ENCODE measurements around the gene ERG.

Gene ERG

GRCh38 chr21:38388203-38388602 is 110.1 kb downstream of the ERG start:
- no peak for DNase-seq

- DNase-seq, result no peak
Measured at GRCh38 chr21:38386967-38387366, 111.3 kb downstream of the ERG start.

GRCh38 chr21:38385427-38386175 is 112.7 kb downstream of the ERG start:
- no peak for DNase-seq

- DNase-seq, result no peak
Measured at GRCh38 chr21:38384675-38385426, 113.4 kb downstream of the ERG start.

GRCh38 chr21:38384238-38384560 is 114.1 kb downstream of the ERG start:
- DNase-seq, result no peak

- DNase-seq, result no peak
Measured at GRCh38 chr21:38383411-38384237, 114.7 kb downstream of the ERG start.

- DNase-seq, result no peak
Measured at GRCh38 chr21:38380481-38381137, 117.7 kb downstream of the ERG start.

- DNase-seq, result no peak
Measured at GRCh38 chr21:38379147-38379546, 119.1 kb downstream of the ERG start.

- no peak for DNase-seq
Measured at GRCh38 chr21:38377165-38378088, 120.8 kb downstream of the ERG start.

GRCh38 chr21:38376693-38377092 is 121.6 kb downstream of the ERG start:
- DNase-seq, result no peak

- DNase-seq, result no peak
Measured at GRCh38 chr21:38376235-38376634, 122.0 kb downstream of the ERG start.

- DNase-seq, result no peak
Measured at GRCh38 chr21:38367646-38368045, 130.6 kb downstream of the ERG start.

- no peak for DNase-seq
Measured at GRCh38 chr21:38365521-38365920, 132.8 kb downstream of the ERG start.

- no peak for DNase-seq
Measured at GRCh38 chr21:38363693-38364092, 134.6 kb downstream of the ERG start.

GRCh38 chr21:38361324-38361723 is 137.0 kb downstream of the ERG start:
- DNase-seq, result no peak

- no peak for DNase-seq
Measured at GRCh38 chr21:38359835-38360234, 138.4 kb downstream of the ERG start.

- no peak for DNase-seq
Measured at GRCh38 chr21:38359090-38359489, 139.2 kb downstream of the ERG start.

- no peak for DNase-seq
Measured at GRCh38 chr21:38358666-38359065, 139.6 kb downstream of the ERG start.

- DNase-seq, result no peak
Measured at GRCh38 chr21:38358098-38358497, 140.2 kb downstream of the ERG start.

- DNase-seq, result no peak
Measured at GRCh38 chr21:38356883-38357625, 141.2 kb downstream of the ERG start.

Measured in activated CD4-positive, CD25-positive, alpha-beta regulatory T cell treated with anti-CD3 and anti-CD28 coated beads, Interleukin-2, amount 50 U/mL, for 72 hours (primary cell).